Stimulated activated CD8-positive, alpha-beta memory T cell treated with anti-CD3 and anti-CD28 coated beads, Interleukin-4, amount 100 ng/mL, for 1 hour (primary cell): ENCODE measurements around the gene IFI30.
"Not testable (repeated sequence)": the region's sequence is repeated elsewhere in the genome, so short reads cannot be mapped to it uniquely, and the experiment has no call there.

Experiments used
- DNase-seq, 2 donors: peaks; one replicate each; pipeline ENCODE4 v3.0.0-alpha.2; 2020; ENCODE audit warnings: low read depth in 2 of 2, low spot score in 1 of 2

Gene IFI30

GRCh38 chr19:18202397-18202777, 28.8 kb downstream of the IFI30 start:
- no peak for DNase-seq

- no peak for DNase-seq
These were observed 29.3 kb downstream of the IFI30 start for GRCh38 chr19:18202778-18203407.

GRCh38 chr19:18203408-18203862, 29.8 kb downstream of the IFI30 start:
- peak in 1 of 2 donors; percentile 21 for DNase-seq

GRCh38 chr19:18203863-18204393, 30.3 kb downstream of the IFI30 start, which contains the start of gene RAB3A:
Gene RAB3A (minus strand): TSS chr19:18204042. CDS start chr19:18202740, 1,302 bp downstream.
- peak; percentile 99 for DNase-seq

GRCh38 chr19:18204394-18205199, 31.0 kb downstream of the IFI30 start:
- no peak for DNase-seq

- DNase-seq, result peak in 1 of 2 donors; percentile 32
These were observed 31.7 kb downstream of the IFI30 start for GRCh38 chr19:18205200-18205892.

GRCh38 chr19:18206018-18206417, 32.4 kb downstream of the IFI30 start:
- DNase-seq, result no peak

GRCh38 chr19:18208098-18208951, 34.7 kb downstream of the IFI30 start:
- peak in 1 of 2 donors; percentile 25 for DNase-seq

- DNase-seq, result not testable (repeated sequence)
These were observed 36.3 kb downstream of the IFI30 start for GRCh38 chr19:18209912-18210311.

- no peak for DNase-seq
These were observed 38.1 kb downstream of the IFI30 start for GRCh38 chr19:18211683-18212082.

- DNase-seq, result no peak
These were observed 41.3 kb downstream of the IFI30 start for GRCh38 chr19:18214779-18215433.

- DNase-seq, result no peak
These were observed 43.2 kb downstream of the IFI30 start for GRCh38 chr19:18216789-18217188.

GRCh38 chr19:18218159-18218558, 44.5 kb downstream of the IFI30 start:
- DNase-seq, result no peak

- DNase-seq, result no peak
These were observed 45.0 kb downstream of the IFI30 start for GRCh38 chr19:18218600-18218999.

- DNase-seq, result no peak
These were observed 46.5 kb downstream of the IFI30 start for GRCh38 chr19:18219911-18220631.

- no peak for DNase-seq
These were observed 47.1 kb downstream of the IFI30 start for GRCh38 chr19:18220632-18221275.

- no peak for DNase-seq
These were observed 48.5 kb downstream of the IFI30 start for GRCh38 chr19:18221815-18222725.
